GM23248 (cell line): Measurements from ENCODE around the gene CUL3. TPM values are rescaled to one million over a fixed set of nuclear protein-coding genes. Genes with fewer than 3 reads are reported as not detected.

Experiments used
- DNase-seq: peaks from one replicate; pipeline ENCODE4 v3.0.0-alpha.2; 2015
- H2AFZ ChIP-seq: fragments of 200-600 bp; sonication (generic); 2 replicates; pipeline ENCODE4 v1.6.1; 2016; ENCODE audit warnings: antibody characterized with exemption
- H3F3A ChIP-seq: fragments of 200-600 bp; sonication (generic); 2 replicates; pipeline ENCODE4 v1.6.1; 2016; ENCODE audit warnings: mild to moderate bottlenecking, antibody characterized with exemption, mixed run types; ENCODE audit not compliant: insufficient read depth
- H3K27ac ChIP-seq: fragments of 200-600 bp; sonication (generic); 2 replicates; pipeline ENCODE4 v1.5.1; 2016; ENCODE audit warnings: mild to moderate bottlenecking
- H3K27me3 ChIP-seq: fragments of 200-600 bp; sonication (generic); replicated peaks from 2 replicates; pipeline ENCODE4 v1.6.1; 2016; ENCODE audit warnings: mild to moderate bottlenecking; ENCODE audit not compliant: insufficient read depth
- H3K36me3 ChIP-seq: fragments of 200-600 bp; sonication (generic); 2 replicates; pipeline ENCODE4 v1.6.1; 2016; ENCODE audit warnings: low read depth, mild to moderate bottlenecking
- H3K4me1 ChIP-seq: fragments of 200-600 bp; sonication (generic); 2 replicates; pipeline ENCODE4 v1.6.1; 2016; ENCODE audit warnings: mild to moderate bottlenecking; ENCODE audit not compliant: insufficient read depth
- H3K4me2 ChIP-seq: fragments of 200-600 bp; sonication (generic); one replicate; pipeline ENCODE4 v1.6.1; 2016; ENCODE audit warnings: mild to moderate bottlenecking; ENCODE audit not compliant: unreplicated experiment
- H3K4me3 ChIP-seq: fragments of 200-600 bp; sonication (generic); 2 replicates; pipeline ENCODE4 v1.5.1; 2016; ENCODE audit warnings: mild to moderate bottlenecking
- H3K79me2 ChIP-seq: fragments of 200-600 bp; sonication (generic); 2 replicates; pipeline ENCODE4 v1.6.1; 2016; ENCODE audit warnings: mild to moderate bottlenecking; ENCODE audit not compliant: insufficient read depth
- H3K9ac ChIP-seq: fragments of 200-600 bp; sonication (generic); 2 replicates; pipeline ENCODE4 v1.6.1; 2016; ENCODE audit warnings: mild to moderate bottlenecking
- H3K9me2 ChIP-seq: fragments of 200-600 bp; sonication (generic); 2 replicates; pipeline ENCODE4 v1.6.1; 2016; ENCODE audit warnings: mixed run types, mild to moderate bottlenecking, moderate library complexity; ENCODE audit not compliant: insufficient read depth
- H3K9me3 ChIP-seq: fragments of 200-600 bp; sonication (generic); one replicate; pipeline ENCODE4 v1.6.1; 2017; ENCODE audit warnings: low read depth
- H4K20me1 ChIP-seq: fragments of 200-600 bp; sonication (generic); 2 replicates; pipeline ENCODE4 v1.6.0; 2016; ENCODE audit not compliant: insufficient read depth
- EZH2 ChIP-seq: fragments of 200-600 bp; sonication (generic); IDR thresholded peaks from 2 replicates; pipeline ENCODE4 v1.6.1; 2018; ENCODE audit warnings: antibody characterized with exemption, mild to moderate bottlenecking; ENCODE audit not compliant: insufficient read depth, poor library complexity, severe bottlenecking
- EZH2phosphoT487 ChIP-seq: fragments of 200-600 bp; sonication (generic); IDR thresholded peaks from 2 replicates; pipeline ENCODE4 v1.6.1; 2018; ENCODE audit warnings: antibody characterized with exemption, moderate library complexity, mild to moderate bottlenecking, low read depth; ENCODE audit not compliant: insufficient read depth
- WGBS, 2 experiments: methylation state at CpG; one replicate each; pipeline ENCODE4 v1.1.6; 2015 to 2017; ENCODE audit warnings: low lambda C conversion rate in 2 of 2, low coverage in 1 of 2; ENCODE audit errors: missing lambda C conversion rate in 2 of 2; 5-methylcytosine and 5-hydroxymethylcytosine counted together
- in situ Hi-C: fragments of 300-500 bp; cut with MboI; formaldehyde crosslinking; loops from 2 replicates; pipeline ENCODE4 v1.15.0; 2020
- polyA plus RNA-seq: library from polyadenylated mRNA; unstranded; fragments of >200 nt; fragmentation: Nextera tagmentation; extraction: Ambion mirVana; gene quantifications from 2 replicates; pipeline ENCODE4 v1.2.1, GENCODE V29; 2016
- total RNA-seq: library from RNA; depleted of rRNA; stranded (reverse); fragments of >200 nt; shearing (Covaris generic); gene quantifications from 2 replicates; pipeline ENCODE4 v1.2.3, GENCODE V29; 2014

The CUL3 gene
- total and polyA plus RNA-seq, 2 experiments from 2014 or later, result 24.7 to 47.8 TPM

- Histone ChIP-seq H3F3A (peaks cover 5% of the 10 kb centered on the region; the same call in 1 of the 2 replicates), H3K9me2 (no peaks in the 10 kb centered on the region), H3K36me3 (no peaks in the 10 kb centered on the region), H3K79me2 (peaks cover 100% of the 10 kb centered on the region), H3K9me3 (no peaks in the 10 kb centered on the region), H4K20me1 (peaks cover 66% of the 10 kb centered on the region), H3K4me2 (peak overlapping the region; percentile 13), H3K27ac (no peak overlapping the region), H3K27me3 (no peaks in the 10 kb centered on the region), H2AFZ (no peak overlapping the region), H3K4me3 (no peak overlapping the region), H3K4me1 (peaks cover 63% of the 10 kb centered on the region), H3K9ac (peak overlapping the region; percentile 5; the same call in 1 of the 2 replicates)
- no peak for DNase-seq
- in situ Hi-C loops, result no loop called here
- WGBS, 2 experiments, result 29 to 33% methylated on average over 3 of the region's 3 CpGs
- TF ChIP-seq EZH2phosphoT487 (no peak), EZH2 (no peak)
Observed at GRCh38 chr2:224574423-224575084, 10.6 kb downstream of the CUL3 start.

DNA sequence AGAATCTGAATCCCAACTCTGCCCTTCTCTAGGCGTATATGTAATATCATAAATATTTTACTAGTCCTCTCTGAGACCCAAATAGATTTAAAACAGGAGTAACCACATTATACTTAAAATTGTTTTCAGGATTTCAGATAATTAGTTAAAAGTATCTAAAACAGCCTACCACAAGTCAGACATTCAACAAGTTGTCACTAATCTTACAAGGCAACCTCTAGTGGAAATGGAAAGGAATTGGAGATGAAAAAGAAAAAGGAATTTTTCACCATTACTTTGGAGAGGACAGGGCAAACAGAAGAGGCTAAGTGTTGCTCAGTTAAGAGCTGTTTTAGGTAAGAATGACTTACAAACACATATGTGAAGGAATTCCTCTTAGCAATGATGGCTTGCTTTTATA is 11.4 kb downstream of the CUL3 start:
- Histone ChIP-seq H3K9me3 (no peaks in the 10 kb centered on the region), H3F3A (peaks cover 5% of the 10 kb centered on the region; the same call in 1 of the 2 replicates), H3K4me2 (no peak overlapping the region), H3K9ac (no peak overlapping the region), H3K27ac (no peak overlapping the region), H3K4me1 (peaks cover 63% of the 10 kb centered on the region), H3K36me3 (no peaks in the 10 kb centered on the region), H3K4me3 (no peak overlapping the region), H2AFZ (no peak overlapping the region), H3K27me3 (no peaks in the 10 kb centered on the region), H4K20me1 (peaks cover 68% of the 10 kb centered on the region), H3K9me2 (no peaks in the 10 kb centered on the region), H3K79me2 (peaks cover 100% of the 10 kb centered on the region)
- in situ Hi-C loops, result no loop called here
- 95 to 96% methylated on average over 1 of the region's 1 CpG for whole genome bisulfite sequencing, 2 experiments
- TF ChIP-seq EZH2phosphoT487 (no peak), EZH2 (no peak)
- DNase-seq, result no peak

DNA sequence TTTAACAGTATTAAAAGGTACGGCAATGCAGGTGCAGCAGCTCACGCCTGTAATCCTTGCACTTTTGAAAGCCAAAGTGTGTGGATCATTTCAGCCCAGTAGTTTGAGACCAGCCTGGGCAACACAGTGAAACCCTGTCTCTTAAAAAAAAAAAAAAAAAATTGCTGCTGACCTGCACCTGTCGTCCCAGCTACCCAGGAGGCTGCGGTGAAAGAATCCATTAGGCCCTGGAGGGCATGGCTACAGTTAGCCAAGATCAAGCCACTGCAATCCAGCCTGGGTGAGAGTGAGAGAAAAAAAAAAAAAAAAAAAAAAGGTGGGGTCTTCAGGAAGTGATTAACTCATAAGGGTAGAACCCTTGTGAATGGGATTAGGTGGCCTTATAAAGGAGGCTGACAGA is 12.8 kb downstream of the CUL3 start:
- Histone ChIP-seq H4K20me1 (peaks cover 62% of the 10 kb centered on the region), H3K4me3 (no peak overlapping the region), H2AFZ (no peak overlapping the region), H3K9me3 (no peaks in the 10 kb centered on the region), H3K9me2 (no peaks in the 10 kb centered on the region), H3K4me2 (no peak overlapping the region), H3K36me3 (no peaks in the 10 kb centered on the region), H3K79me2 (peaks cover 100% of the 10 kb centered on the region), H3F3A (peaks cover 5% of the 10 kb centered on the region; the same call in 1 of the 2 replicates), H3K27me3 (no peaks in the 10 kb centered on the region), H3K9ac (no peak overlapping the region), H3K27ac (no peak overlapping the region), H3K4me1 (peaks cover 51% of the 10 kb centered on the region)
- in situ Hi-C loops, result no loop called here
- 90 to 92% methylated on average over 4 of the region's 4 CpGs for WGBS, 2 experiments
- TF ChIP-seq EZH2phosphoT487, result no peak
- TF ChIP-seq EZH2, result no peak
- no peak for DNase-seq

GRCh38 chr2:224570328-224570993 is 14.7 kb downstream of the CUL3 start:
- Histone ChIP-seq H3K9me3 (no peaks in the 10 kb centered on the region), H3K4me2 (peak overlapping the region; percentile 60), H3K36me3 (peaks cover 8% of the 10 kb centered on the region; the same call in 1 of the 2 replicates), H3K27ac (peak overlapping the region; percentile 51), H3K79me2 (peaks cover 100% of the 10 kb centered on the region), H3K27me3 (no peaks in the 10 kb centered on the region), H2AFZ (no peak overlapping the region), H3F3A (peaks cover 5% of the 10 kb centered on the region; the same call in 1 of the 2 replicates), H3K9me2 (no peaks in the 10 kb centered on the region), H3K4me1 (peaks cover 46% of the 10 kb centered on the region), H3K4me3 (no peak overlapping the region), H3K9ac (peak overlapping the region; percentile 59), H4K20me1 (peaks cover 43% of the 10 kb centered on the region; the same call in 1 of the 2 replicates)
- WGBS, 2 experiments, result 39 to 40% methylated on average over 4 of the region's 4 CpGs
- peak; percentile 56 for DNase-seq
- TF ChIP-seq EZH2phosphoT487 (no peak), EZH2 (no peak)
- in situ Hi-C loops, result no loop called here
